PC-9 (cell line): ENCODE measurements around the gene MDFIC.

Experiments used
- CTCF ChIP-seq: fragments of 200-600 bp; sonication (generic); conservative IDR thresholded peaks from 2 replicates; pipeline ENCODE4 v1.6.1; 2017; ENCODE audit warnings: mixed run types, antibody characterized with exemption, mild to moderate bottlenecking, moderate library complexity
- EZH2 ChIP-seq: fragments of 200-600 bp; sonication (generic); IDR thresholded peaks from 2 replicates; pipeline ENCODE4 v1.8.0; 2017; ENCODE audit warnings: antibody characterized with exemption, low read depth

GRCh38 chr7:114981323-114981722 is 59.4 kb downstream of the MDFIC start:
- TF ChIP-seq CTCF = no peak
- no peak for TF ChIP-seq EZH2
